A204.1 (cell line): ENCODE measurements around the gene CEACAM16.
"Not testable (repeated sequence)": the region's sequence is repeated elsewhere in the genome, so short reads cannot be mapped to it uniquely, and the experiment has no call there.

Source experiments
- FAIRE-seq: peaks from 2 replicates; lab custom pipeline; 2012; peaks lifted over from hg19 to GRCh38; lab: Jason Lieb, UNC

CEACAM16 gene

DNA sequence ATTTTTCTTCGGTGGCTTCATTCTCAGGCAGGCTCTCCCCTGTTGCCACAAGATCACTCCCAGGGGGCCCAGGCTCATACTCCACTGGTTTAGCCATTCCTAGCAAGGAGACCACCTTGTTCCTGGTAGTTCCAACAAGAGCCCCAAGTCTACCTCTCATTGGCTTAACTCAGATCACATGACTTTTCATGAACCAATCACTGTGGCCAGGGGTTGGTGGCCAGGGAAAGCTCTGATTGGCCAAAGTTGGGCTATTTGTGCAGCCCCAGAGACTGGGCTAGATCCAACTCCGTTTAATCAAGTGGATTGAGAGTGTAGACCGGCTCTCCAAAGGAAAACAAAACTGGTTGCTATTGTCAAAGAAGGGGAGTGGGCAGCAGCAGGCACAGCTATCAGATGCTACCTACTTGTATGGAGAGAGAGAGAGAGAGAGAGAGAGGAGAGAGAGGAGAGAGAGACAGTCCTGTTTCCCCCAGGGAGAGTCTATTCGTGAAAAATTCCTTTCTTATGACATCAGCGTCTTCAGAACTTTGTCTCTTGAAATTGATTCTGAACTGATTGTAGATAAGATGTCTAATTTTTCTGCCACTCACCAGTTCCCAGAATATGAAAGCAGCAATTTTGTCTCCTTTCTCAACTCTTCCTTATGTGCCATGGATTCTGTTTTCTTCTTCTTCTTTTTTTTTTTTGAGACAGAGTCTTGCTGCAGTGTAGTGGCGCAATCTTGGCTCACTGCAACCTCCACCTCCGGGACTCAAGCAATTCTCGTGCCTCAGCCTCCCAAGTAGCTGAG, 21.7 kb upstream of the CEACAM16 start:
- no peak for FAIRE-seq

DNA sequence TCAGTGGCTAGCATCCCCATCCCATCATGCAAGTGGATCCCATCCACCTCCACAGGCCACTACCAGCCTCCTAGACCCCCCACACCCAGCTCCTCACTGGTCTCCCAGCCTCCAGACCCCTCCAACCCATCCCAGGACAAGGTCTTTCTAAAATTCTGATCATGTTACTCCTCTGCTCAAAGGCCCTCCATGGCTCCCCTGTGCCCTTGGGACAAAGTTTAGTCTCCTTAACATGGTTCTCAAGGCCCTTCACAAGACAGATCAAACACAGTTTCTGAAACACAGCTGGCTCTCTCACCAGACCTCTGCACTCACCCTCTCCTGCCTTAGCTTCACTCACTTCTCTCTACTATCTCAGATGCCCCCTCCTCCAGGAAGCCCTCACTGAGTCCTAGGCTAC, 18.4 kb upstream of the CEACAM16 start:
- FAIRE-seq = no peak

DNA sequence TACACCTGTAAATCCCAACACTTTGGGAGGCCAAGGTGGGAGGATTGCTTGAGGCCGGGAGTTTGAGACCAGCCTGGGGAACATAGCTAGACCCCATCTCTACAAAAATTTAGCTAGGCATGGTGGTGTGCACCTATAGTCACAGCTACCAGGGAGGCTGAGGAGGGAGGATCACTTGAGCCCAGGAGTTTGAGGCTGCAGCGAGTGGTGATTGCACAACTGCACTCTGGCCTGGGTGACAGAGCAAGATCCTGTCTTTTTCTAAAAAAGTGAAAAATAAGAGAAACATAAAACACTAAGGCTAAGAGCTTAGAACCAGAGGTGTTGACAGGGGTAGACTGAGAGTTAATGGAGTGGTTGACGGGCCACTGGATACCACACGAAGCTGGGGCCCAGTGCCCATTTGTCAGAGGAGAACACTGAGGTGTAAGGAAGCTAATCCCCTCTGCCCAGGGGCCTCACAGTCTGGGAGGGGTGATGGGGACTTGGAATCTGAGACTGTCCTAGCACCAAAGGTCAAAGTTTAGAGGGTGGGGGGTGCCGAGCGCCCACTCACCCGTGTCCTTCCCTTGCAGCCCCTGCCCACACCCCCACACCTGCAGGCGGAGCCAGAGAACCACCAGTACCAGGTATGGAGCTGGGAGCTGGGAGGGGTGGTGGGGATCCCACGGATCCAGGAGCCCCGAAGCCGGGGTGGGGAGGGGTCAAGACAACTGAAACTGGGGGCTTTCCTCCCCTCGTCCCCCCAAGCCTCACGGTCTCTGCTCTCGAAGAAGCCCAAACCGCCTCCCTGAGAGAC, 16.8 kb upstream of the CEACAM16 start:
- FAIRE-seq = no peak

DNA sequence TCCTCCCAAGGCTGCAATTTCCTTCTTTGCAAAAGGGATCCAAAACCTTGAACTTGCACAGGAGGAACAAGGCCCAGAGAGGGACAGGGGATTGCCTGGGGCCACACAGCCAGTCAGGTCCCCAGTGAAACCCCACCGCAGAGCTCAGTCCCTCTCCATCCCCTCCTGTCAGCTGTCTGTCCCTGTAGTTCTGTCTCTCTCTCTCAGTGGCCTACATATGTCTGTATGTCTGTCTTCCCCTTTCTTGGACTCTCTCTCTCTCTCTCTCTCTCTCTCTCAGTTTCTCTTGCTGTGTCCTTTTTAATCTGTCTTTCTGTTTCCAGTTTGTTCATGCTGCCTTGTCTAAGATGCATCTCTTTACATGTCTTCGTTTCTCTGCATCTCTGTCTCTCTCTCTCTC, 16.1 kb upstream of the CEACAM16 start:
- FAIRE-seq = no peak

DNA sequence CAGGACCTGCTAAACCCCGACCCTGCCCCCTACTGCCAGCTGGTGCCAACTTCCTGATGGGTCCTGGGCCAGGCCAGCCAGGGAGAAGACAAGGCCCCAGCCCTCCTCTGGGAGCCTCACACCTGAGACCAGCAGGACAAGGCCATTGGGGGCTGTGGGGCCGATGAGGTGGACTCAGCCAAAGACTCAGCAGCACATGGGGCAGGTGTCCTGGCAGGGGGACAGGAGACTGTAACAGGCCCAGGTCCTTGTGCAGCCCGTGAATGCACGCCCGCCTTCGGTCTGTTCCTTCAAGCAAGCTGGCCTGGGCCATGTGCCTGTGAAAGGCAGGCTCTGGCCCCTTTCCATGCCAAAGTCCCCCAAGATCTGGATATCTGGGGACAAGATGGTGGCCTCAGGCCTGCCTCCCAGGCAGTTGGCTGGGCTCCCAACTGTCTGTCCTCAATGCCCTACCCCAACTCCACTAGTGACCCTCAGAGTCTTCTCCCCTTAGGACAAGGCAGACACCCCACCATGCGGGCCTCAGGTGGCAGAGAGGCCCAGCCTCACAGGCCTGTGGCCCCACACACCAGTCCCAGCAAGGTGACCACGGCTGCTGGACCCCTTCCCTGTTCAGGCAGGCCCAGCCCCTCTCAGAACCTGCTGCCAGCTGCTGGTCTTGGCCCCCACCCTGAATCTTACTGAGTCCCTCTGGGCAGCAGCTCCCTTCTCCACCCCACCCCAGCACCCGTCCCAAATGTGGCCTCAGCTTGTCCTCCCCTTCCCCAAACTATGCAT, 15.3 kb upstream of the CEACAM16 start:
- no peak for FAIRE-seq

DNA sequence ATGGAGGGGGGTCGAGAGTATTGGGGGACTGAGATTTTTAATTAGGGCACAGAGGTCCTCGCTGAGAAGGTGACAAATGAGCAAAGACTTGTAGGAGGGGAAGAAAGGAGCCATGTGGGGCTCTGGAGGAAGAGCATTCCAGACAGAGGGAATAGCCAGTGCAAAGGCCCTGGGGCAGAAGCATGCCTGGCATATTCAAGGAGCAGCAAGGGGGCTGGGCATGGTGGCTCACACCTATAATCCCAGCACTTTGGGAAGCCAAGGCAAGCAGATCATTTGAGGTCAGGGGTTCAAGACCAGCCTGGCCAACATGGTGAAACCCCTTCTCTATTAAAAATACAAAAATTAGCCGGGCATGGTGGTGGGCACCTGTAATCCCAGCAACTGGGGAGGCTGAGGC, 14.6 kb upstream of the CEACAM16 start:
- not testable (repeated sequence) for FAIRE-seq

DNA sequence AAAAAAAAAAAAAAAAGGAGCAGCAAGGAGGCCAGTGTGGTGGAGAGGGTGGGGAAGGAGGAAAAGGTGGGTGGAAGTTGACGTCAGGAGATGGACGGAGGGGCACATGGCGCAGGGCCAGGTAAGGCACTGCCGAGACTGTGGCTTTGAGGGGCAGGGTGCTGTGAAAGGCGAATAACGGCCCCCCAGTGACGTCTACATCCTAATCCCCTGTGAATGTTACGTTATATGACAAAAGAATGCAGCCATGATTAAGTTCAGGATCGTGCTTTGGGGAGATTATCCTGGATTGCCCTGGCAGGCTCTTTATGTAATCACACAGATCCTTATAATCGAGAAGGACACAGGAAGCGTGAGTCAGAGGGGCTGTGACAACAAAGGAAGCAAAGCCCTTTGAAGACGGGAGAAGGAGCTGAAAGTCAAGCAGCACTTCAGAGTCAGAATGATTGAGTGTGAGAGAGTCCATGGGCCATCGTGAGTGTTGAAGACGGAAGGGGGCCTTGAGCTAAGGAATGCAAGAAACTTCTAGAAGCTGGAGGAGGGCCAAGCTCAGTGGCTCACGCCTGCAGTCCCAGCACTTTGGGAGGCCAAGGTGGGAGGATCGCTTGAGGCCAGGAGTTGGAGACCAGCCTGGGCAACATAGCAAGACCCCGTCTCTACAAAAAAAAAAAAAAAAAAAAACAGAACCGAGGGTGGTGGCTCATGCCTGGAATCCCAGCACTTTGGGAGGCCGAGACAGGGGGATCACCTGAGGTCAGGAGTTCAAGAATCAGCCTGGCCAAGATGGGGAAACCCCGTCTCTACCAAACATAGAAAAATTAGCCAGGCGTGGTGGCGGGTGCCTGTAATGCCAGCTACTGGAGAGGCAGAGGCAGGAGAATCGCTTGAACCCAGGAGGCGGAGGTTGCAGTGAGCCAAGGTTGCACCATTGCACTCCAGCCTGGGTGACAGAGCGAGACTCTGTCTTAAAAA, 13.8 kb upstream of the CEACAM16 start:
- FAIRE-seq = no peak

DNA sequence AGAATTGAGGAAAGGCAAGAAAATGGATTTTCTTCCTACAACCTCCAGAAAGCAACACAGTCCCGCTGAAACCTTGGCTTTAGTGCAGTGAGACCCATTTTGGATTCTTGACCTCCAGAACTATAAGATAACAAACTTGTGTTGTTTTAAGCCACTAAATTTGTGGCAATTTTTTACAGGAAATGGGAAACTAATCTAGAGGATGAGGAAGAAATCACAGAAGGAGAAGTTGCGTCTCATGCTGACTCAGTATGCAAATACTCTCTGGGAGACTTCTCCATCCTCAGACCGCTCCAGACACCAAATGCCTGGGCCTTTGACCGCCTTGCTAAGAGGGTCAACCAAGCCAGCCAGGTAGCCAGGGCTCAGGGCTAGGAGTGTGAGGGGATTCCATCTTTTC, 13.1 kb upstream of the CEACAM16 start:
- FAIRE-seq = no peak

DNA sequence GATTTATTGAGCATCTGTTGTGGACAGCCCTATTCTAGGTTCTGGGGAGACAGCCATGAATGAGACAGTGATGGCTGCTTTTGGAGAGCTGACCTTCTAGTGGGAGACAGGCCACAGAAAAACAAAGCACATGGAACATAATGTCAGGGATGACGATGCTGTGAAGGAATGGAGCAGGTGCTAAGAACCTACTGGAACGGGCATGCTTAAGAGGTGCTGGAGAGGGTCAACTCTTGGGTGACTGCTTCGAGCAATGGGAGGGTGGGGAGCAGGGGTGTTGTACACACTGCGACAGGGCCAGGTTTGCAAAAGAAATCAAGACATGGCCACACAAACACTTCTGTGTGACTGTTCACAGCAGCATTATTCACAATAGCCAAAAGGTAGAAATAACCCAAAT, 12.1 kb upstream of the CEACAM16 start:
- no peak for FAIRE-seq

DNA sequence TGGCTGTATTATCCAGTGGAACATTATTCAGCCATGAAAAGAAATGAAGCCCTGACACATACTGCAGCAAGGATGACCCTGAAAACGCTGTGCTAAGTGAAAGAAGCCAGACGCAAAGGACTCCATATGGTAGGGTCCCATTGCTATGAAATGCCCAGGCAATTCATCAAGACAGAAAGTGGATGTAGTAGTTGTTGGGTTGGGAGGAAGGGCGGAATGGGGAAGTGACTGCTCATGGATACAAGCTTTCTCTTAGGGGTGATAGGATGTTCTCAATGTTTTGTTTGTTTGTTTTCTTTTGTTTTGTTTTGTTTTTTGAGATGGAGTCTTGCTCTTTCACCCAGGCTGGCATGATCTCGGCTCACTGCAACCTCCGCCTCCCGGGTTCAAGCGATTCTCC, 11.1 kb upstream of the CEACAM16 start:
- FAIRE-seq = no peak

DNA sequence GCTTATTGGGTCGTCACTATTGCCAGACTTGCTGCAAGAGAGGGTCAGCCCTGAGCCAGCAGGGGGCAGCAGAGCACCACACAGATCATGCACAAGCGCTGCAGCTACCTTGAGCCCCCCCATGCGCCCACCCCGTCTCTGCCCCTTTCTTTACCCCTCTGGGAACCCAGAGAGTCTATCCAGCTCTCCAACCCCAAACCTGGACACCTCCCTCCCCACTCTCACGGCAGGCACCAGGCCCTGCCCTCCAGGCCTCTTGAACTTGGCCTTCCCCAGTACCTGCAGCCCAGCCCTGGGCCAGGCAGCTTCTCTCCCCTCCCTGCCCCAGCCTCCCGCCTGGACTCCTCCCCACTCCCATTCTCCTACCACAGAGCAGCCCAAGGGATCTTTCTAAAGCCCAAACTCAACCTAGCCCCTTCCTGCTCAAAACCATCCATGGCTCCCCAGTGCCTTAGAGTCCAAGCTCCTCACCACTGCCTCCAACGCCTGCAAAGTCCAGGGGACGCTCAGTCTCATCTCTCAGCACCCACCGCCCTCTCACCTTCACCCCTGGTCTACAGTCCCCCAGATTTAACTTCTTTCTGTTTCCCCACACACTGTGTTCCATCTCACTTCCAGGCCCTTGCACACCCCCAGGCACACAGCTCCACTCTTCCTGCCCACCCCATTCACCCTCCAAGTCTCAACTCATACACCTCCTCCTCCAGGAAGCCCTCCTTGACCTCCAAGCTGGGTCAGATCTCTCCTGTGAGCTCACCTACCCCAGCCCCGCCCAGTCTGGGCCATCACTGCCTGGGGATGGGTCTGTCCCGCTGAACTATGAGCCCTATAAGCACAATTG, 9.4 kb upstream of the CEACAM16 start:
- FAIRE-seq = no peak

DNA sequence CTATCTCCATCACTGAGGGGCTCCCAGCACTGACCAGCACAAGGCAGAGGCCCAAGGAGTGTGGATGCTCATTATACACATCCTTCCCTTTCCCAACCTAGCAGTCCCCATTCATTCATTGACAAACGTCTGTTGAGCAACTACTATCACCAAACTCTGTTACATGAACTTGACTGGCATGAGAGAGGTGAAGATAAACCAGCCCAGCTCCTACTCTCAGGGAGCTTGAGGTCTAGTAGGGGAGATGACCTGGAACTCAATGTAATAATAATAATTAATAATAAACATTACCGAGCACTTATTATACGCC, 8.9 kb upstream of the CEACAM16 start:
- FAIRE-seq = no peak

DNA sequence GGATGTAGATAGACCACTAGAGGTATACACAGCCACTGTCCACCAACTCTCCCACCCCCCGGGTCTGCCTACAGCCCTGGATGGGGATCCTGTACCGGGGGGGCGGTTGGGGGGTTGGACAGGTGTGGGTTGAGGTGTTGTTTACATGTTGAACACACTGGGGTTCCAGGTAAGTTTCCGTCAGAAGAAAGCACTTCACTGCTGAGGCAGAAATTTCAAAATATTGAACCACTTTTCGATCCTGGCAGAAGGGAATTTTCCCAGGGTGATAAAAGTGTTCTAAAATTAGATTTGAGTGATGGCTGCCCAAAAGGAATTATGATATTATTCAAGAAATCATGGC, 6.6 kb upstream of the CEACAM16 start:
- no peak for FAIRE-seq

DNA sequence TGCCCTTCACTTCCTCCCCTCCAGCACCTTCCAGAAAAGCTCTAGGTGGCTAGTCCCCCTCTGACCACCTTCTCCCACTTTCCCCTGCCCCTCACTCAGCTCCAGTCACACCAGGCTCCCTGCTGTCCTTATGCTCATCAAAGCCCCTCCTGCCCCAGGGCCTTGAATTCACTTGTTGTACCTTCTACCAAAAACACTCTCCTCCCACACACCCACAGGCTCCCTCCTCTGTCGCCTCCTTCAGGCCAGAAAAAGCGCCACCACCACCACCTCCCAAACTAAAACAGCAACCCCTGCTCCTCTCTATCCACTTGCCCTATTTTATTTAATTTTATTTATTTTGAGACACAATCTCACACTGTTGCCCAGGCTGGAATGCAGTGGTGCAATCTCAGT, 4.8 kb upstream of the CEACAM16 start:
- no peak for FAIRE-seq

DNA sequence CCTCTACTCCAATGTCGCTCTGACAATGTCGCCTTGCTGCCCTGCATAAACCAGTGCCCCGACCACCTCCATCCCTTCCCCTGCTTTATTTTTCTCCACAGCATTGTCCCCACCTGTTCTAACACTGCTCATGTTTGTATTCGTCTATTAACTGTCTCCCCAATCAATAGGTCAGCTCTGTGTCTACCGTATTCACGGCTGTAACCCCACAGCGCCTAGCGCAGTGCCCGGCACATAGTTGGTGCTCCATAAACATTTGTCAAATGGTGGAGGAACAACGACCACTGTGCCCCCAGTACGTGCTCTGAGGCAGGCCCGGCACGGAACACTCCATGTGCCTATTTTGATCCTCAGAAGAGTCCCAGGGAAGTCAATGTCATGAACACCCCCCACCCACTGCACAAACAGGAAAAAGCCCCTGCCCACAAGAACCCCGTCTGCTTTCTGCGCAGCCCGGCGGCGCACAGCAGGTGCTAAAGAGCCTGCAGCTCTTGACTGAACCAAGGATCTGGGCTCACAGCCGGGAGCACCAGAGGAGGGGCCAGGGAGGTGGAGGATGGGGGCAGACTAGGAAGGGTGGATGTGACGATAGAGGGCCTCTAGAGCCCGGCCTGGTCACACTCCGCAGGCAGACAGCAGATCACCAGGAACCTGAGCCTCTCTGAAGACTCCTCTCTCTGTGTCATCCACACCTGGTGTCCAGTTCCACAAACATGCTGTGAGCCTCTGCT, 1.8 kb upstream of the CEACAM16 start:
- no peak for FAIRE-seq

DNA sequence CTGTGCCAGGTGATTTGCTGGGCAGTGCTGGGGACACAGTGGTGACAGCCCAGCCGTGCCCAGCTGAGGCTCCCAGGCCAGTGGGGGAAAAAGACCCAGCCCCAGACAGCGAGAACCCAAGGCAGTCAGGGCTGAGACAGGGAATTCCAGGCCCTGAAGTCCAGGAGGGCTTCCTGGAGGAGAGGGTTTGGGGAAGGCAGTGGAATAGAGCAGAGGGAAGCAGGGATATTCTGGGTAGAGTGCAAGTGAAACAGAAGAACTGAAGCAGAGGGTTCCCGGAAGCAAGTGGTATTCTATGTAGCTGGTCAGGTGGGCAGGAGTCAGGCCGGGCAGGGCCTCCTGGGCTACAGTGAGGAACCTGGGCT, 1.3 kb upstream of the CEACAM16 start:
- FAIRE-seq = no peak

DNA sequence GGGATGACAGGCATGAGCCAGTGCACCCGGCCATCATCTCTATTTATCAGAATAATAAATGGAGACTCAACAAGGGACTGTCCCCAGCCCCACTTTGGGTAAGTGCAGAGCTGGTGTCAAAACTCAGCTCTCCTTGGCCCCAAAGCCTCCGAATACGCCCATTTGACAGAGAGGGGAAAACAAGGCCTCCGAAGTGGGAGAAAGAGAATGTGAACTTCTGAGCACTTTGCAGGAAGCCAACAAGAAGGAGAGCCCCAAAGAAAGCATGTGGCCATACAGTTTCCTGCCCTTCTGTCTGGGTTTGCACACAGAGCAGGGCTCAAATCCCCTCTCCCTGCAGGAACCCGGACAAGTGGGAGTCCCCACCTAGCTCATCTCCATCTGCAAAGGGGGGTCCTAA, 1.6 kb downstream of the CEACAM16 start:
- FAIRE-seq = no peak

DNA sequence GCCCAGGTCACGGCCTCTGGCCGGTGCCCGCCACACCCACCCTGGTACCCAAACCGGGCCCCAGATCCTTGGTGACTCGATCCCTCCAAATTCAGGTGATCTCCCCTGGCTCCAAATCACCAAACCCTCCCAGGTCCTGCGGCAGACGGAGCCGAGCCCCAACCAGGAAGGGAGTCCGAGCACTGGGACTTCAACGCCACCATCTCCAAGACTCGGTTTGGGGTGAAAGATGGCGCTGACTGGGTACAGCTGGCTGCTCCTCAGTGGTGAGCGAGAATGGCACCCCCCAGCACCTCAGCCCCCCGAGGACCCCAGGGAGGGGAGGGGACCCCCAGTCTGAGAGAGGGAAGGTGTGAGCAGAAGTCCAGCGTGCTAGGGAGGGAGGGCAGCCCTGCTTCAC, 2.3 kb downstream of the CEACAM16 start:
- FAIRE-seq = no peak

DNA sequence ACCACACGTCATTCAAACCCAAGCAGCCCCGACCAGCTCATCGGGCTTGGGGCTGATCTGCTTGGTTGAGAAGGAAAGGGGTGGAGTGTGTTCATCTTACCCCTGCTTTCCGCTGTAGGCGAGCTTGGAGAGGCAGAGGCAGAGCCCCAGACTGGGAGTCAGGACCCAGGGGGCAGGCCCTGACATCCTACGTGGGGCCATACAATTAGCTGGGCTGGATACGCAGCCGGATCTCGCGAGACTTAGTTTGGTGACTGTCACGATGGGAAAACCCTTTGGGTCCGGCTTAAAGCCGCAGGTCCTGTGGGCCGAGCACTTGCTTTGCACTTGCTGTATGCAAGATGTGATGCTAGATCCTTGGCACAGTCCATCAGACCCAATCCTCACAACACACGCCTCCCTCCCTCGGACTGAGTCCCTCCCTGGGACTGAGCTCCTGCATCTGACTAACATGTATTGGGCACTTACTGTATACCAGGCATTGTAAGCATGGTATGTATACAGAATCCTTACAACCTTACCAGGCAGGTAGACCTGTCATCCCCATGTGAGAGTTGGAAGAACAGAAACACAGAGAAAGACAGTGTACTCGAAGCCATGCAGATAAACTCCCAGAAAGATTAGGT, 3.7 kb downstream of the CEACAM16 start:
- no peak for FAIRE-seq
